ENCODE data around the gene EEPD1.
A peak's percentile ranks its signal among the peaks of the same experiment; 100 is the strongest.
"Not testable (repeated sequence)": the region's sequence is repeated elsewhere in the genome, so short reads cannot be mapped to it uniquely, and the experiment has no call there.

The EEPD1 gene

GRCh38 chr7:36217211-36217960 is 64.3 kb downstream of the EEPD1 start:
- DNase-seq = no peak

DNA sequence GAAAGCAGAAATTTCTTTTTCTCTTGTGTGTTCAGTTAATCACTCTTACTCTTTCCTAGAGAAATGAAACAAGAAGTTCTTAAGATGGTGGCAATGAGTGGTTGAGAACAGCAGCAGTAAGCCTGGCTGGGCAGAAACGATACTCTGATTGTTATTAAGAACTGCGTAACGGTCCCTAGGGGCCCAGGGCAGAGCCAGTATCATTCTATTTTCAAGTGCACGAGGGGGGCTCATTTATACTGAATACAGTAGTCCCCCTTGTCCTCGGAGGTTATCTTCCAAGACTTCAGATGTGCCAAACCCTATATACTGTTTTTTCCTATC is 64.9 kb downstream of the EEPD1 start:
- no peak for DNase-seq

DNA sequence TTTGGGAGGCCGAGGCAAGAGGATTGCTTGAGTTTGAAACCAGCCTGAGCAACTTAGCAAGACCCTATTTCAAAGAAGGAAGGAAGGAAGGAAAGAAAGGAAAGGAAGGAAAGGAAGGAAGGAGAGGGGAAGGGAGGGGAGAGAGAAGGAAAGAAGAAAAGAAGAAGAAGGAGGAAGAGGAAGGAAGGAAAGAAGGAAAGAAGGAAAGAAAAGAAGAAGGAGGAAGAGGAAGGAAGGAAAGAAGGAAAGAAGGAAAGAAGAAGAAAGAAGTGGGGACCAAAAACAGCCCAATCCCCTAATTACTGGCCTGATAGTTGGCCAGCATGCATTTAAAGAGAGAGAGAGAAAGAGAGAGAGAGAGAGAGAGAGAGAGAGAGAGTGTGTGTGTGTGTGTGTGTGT is 66.4 kb downstream of the EEPD1 start:
- DNase-seq = no peak

- no peak for DNase-seq
Measured at GRCh38 chr7:36223851-36224250, 70.8 kb downstream of the EEPD1 start.

- DNase-seq = no peak
Measured at GRCh38 chr7:36224934-36225858, 72.1 kb downstream of the EEPD1 start.

DNA sequence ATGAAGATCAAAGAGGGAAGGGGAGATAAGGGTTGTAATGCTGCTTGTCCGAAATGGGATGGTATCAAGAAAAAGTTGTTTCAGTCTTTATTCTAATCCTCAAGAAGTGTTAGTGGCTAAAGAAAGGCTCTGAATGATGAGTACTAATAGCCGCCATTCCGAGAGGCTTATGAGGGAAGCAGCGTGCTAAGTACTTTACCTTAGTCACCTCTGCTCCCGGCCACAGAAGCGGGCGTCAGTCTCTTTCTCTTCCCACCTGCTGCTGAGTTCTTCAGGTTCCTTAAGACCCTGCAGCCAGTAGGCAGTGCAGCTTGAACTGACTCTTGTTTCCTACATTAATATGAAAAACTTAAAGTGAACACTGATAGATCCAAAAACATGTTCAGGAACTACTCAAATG is 73.1 kb downstream of the EEPD1 start:
- no peak for DNase-seq

DNA sequence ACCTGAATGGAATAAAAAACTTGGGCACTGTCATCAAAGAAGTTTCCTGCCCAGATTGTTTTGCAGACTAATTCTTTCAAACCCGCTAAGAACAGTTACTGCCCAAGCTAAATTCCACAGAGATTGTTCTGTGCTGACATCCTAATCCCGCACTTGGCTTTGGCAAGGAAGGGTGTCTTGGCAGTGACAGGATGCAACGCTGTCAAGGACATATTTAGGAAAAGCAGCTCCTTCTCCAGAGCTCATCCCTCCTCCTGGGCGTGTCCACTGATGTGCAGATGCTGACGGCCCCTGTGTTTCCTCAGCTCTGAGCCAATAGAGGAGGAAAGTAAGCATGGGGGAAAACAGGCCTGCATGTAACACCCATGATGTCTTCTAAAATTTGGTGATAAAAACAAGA is 74.2 kb downstream of the EEPD1 start:
- DNase-seq = no peak

- DNase-seq = no peak
Measured at GRCh38 chr7:36228039-36228438, 75.0 kb downstream of the EEPD1 start.

DNA sequence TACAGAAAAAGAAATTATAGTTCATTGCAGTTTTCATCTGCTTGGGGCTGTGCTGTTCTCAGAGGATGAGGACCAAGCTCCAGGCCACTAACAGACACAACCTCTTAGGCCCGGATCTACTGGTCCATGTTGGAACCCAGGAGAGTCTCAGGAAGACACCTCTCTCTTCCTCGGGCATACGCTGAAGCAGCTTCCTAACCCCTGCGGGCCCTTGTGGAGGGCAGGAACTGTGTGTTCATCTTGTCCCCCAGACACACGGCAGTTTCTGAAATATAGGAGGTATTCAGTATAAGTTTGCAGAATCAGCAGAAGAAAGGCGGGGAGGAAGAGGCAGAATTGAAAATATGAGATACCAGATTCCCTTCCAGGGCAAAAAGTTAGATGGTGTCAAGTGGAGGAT is 78.4 kb downstream of the EEPD1 start:
- no peak for DNase-seq

- DNase-seq = no peak
Measured at GRCh38 chr7:36232555-36232954, 79.5 kb downstream of the EEPD1 start.

DNA sequence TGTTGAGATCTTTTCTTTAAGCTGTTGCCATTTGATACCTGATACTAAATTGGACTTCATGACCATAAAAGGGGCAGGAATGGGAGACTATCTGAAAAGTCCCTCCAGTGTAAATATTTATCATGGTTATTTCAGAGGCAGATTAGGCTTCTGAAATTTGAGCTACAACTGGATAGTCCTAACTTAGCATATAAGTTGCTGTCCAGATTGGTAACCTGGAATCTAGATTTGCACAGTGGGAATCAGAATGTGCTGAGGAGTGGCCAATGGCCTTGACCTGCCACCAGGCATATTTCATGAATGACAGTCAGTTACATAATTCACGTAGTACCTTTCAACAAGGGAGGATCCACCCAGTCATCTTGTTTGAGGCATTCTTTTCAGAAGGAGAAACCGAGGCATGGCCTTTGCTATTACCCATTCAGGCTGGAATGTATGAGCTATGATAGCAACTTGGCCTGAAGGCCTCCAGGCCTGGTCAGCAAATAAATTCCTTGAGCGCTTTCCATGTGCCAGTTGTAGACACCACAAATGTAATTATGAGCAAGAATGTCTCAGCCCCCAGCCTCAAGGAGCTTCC is 80.0 kb downstream of the EEPD1 start:
- no peak for DNase-seq

- DNase-seq = no peak
Measured at GRCh38 chr7:36236073-36236472, 83.0 kb downstream of the EEPD1 start.

DNA sequence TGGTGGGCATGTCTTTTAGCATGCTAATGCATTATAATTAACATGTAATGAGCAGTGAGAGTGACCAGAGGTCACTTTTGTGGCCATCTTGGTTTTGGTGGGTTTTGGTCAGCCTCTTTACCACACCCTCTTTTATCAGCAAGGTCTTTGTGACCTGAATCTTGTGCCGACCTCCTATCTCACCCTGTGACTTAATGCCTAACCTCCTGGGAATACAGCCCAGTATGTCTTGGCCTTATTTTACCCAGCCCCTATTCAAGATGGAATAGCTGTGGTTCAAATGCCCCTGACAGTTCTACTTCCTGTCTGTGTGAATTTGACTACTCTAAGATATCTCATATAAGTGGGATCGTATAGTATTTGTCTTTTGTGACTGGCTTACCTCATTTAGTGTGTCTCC is 85.1 kb downstream of the EEPD1 start:
- DNase-seq = no peak

DNA sequence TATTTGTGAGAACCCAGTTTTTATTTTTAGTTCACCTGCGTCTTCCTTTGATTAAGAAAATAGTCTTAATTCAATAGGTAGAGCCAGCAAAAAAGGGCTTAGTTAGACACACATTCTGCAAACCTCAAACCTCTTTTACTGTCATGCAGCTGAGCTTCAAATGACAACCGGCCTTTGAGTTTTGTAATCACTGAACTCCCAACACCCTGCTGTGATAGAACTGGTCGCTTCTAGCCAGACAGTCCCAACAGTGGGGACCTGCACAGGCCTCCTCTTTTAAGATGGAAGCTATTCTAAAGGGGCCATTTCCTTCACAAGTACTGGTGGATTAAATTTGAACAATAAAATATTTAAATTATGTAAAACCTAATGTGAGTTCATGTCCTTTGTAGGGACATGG is 90.3 kb downstream of the EEPD1 start:
- DNase-seq = not testable (repeated sequence)

DNA sequence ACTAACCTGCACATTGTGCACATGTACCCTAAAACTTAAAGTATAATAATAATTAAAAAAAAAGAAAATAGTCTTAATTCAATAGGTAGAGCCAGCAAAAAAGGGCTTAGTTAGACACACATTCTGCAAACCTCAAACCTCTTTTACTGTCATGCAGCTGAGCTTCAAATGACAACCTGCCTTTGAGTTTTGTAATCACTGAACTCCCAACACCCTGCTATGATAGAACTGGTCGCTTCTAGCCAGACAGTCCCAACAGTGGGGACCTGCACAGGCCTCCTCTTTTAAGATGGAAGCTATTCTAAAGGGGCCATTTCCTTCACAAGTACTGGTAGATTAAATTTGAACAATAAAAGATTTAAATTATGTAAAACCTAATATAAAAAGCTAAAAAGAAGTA is 90.9 kb downstream of the EEPD1 start:
- DNase-seq = not testable (repeated sequence)

DNA sequence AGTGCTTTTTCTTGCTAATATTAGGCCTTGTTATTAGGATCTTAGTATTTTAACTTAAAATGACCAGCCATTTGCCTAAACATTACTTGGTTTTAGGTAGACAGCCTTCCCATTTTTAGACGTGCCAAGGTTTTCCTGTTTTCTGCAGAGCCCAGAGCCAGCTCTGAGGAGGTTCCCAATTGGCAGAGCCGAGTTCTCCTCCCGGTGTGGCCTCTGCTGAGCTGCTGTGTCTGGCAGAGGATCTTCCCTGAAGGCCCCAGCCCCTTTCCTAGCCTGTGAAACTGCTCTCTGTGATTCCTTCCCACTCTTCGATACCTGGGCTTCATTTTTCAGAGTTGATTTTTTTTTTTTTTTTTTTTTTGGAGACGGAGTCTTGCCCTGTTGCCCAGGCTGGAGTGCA is 91.4 kb downstream of the EEPD1 start:
- no peak for DNase-seq

DNA sequence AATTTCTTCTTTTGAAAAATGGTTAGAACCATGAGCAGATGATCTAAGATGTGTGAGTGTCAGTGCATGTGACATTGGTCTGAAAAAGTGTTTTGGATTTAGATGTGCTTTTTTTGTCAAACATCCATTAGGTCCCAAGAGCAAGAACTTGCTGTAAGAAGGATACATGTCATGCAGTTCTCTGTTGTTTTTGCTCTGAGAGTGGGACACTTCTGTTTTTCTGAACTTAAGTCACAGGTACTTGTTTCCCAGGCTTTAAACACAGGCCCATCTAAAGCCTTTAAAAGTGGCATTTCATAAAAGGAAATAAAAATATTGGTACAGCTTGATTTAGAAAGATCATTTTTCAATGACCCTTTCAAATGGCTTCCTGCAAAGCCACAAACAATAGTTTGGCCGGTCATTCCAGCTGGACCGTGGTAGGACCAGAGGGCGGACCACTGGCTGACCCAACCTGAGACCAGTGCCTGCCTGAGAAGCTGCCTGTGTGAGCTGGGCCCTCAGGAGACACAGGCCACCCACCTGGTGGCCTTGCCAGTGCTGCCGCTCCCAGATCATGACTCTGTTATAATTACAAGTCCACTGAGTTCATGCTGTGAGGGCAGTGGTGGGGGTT is 92.7 kb downstream of the EEPD1 start:
- no peak for DNase-seq

DNA sequence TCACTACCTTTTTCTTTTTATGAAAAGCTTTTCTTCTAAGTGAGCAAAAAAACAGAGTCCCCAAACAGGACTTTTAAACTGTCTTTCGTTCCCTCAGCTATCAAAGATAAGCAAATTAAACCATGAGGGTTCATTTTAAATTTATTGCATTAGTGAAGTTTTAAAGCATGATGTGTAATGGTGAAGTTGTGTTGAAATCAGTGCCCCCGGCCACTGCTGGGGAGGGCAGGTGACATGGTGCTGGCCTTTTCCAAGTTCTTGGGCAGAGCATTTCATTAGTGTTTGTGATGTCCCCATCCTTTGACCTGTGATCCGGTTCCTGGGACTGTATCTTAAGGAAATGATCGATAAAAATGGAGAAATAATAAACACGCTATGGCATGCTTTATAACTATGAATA is 96.0 kb downstream of the EEPD1 start:
- no peak for DNase-seq

GRCh38 chr7:36253699-36254098 is 100.6 kb downstream of the EEPD1 start:
- no peak for DNase-seq

- DNase-seq = peak; percentile 64
Measured at GRCh38 chr7:36258510-36259259, 105.6 kb downstream of the EEPD1 start.

GRCh38 chr7:36260481-36260880 is 107.4 kb downstream of the EEPD1 start:
- no peak for DNase-seq

- no peak for DNase-seq
Measured at GRCh38 chr7:36261019-36261754, 108.1 kb downstream of the EEPD1 start.
